OCI-LY7 (cell line): Measurements from ENCODE around the gene SFI1. TPM values are rescaled to one million over a fixed set of nuclear protein-coding genes. Genes with fewer than 3 reads are reported as not detected.

Experiments used
- BruUV-seq: library from RNA; stranded (reverse); fragments of 400-500 nt; replicated peaks from 2 replicates; lab custom pipeline; 2021; lab: Mats Ljungman, UMichigan
- CTCF ChIA-PET: fragments of 300-600 bp; sonication (Branson Sonifier 250); formaldehyde crosslinking; loops from one replicate; lab custom pipeline; 2022; ENCODE audit warnings: antibody characterized with exemption; ENCODE audit not compliant: unreplicated experiment; lab: Charles Lee
- POLR2A ChIA-PET: fragments of 300-600 bp; sonication (Branson Sonifier 250); formaldehyde crosslinking; loops from one replicate; lab custom pipeline; 2022; ENCODE audit warnings: antibody characterized with exemption; lab: Charles Lee
- DNase-seq: peaks from one replicate; pipeline ENCODE4 v3.0.0-alpha.2; 2015; ENCODE audit warnings: low spot score
- H2AFZ ChIP-seq: fragments of 200-600 bp; sonication (generic), shearing (Covaris generic); 2 replicates; pipeline ENCODE4 v1.6.1; 2014; ENCODE audit warnings: mild to moderate bottlenecking, antibody characterized with exemption, low read length, moderate library complexity
- H3K27ac ChIP-seq: fragments of 200-600 bp; sonication (generic); 2 replicates; pipeline ENCODE4 v1.5.1; 2014; ENCODE audit warnings: mixed run types, low read depth, mild to moderate bottlenecking, moderate library complexity, low read length, inconsistent platforms; ENCODE audit not compliant: poor library complexity, severe bottlenecking
- H3K36me3 ChIP-seq: fragments of 200-600 bp; sonication (generic); 2 replicates; pipeline ENCODE4 v1.6.1; 2014; ENCODE audit warnings: mild to moderate bottlenecking, antibody characterized with exemption, low read length, moderate library complexity, mixed read lengths; ENCODE audit not compliant: insufficient read depth
- H3K4me1 ChIP-seq: fragments of 200-600 bp; sonication (generic); 2 replicates; pipeline ENCODE4 v1.5.1; 2014; ENCODE audit warnings: mild to moderate bottlenecking, low read length; ENCODE audit not compliant: insufficient read depth, poor library complexity, severe bottlenecking
- H3K4me2 ChIP-seq: fragments of 200-600 bp; sonication (generic); 2 replicates; pipeline ENCODE4 v1.6.1; 2014; ENCODE audit warnings: mild to moderate bottlenecking, low read length
- H3K4me3 ChIP-seq: fragments of 200-600 bp; sonication (generic); 2 replicates; pipeline ENCODE4 v1.5.1; 2014; ENCODE audit warnings: mild to moderate bottlenecking, low read depth, low read length; ENCODE audit not compliant: poor library complexity, severe bottlenecking
- H3K79me2 ChIP-seq: fragments of 200-600 bp; sonication (generic); 2 replicates; pipeline ENCODE4 v1.6.1; 2016; ENCODE audit warnings: low read depth, mild to moderate bottlenecking, low read length, moderate library complexity, mixed read lengths; ENCODE audit not compliant: insufficient read depth
- H3K9me2 ChIP-seq: fragments of 200-600 bp; sonication (generic); 2 replicates; pipeline ENCODE4 v1.6.1; 2016; ENCODE audit warnings: mild to moderate bottlenecking, low read length, mixed read lengths; ENCODE audit not compliant: insufficient read depth
- H3K9me3 ChIP-seq: fragments of 200-600 bp; sonication (generic); 2 replicates; pipeline ENCODE4 v1.6.1; 2014; ENCODE audit warnings: mild to moderate bottlenecking, mixed run types, low read length, mixed read lengths
- H4K20me1 ChIP-seq: fragments of 200-600 bp; sonication (generic); 2 replicates; pipeline ENCODE4 v1.6.1; 2014; ENCODE audit warnings: mild to moderate bottlenecking, antibody characterized with exemption, low read length, moderate library complexity, mixed read lengths; ENCODE audit not compliant: insufficient read depth
- EZH2phosphoT487 ChIP-seq: fragments of 200-600 bp; sonication (generic); IDR thresholded peaks from 2 replicates; pipeline ENCODE4 v1.6.1; 2018; ENCODE audit warnings: low read depth, borderline replicate concordance, mild to moderate bottlenecking, mixed run types, antibody characterized with exemption, low read length, moderate library complexity, mixed read lengths
- intact Hi-C: fragments of 100-400 bp; cut with micrococcal nuclease; formaldehyde crosslinking; loops from one replicate; pipeline ENCODE4 v1.10.0; 2022; ENCODE audit not compliant: unreplicated experiment
- total RNA-seq, 2 experiments: library from RNA; depleted of rRNA in 1 of 2; stranded (reverse); fragments of >200 nt in 1 of 2; shearing (Covaris generic) in 1 of 2; gene quantifications; 2 replicates each; pipeline ENCODE4 v1.2.3, GENCODE V29; 2014 to 2022
- TF ChIP-seq, protein P1 (sequence below): fragments of 200-600 bp; sonication (generic); conservative IDR thresholded peaks from 2 replicates; pipeline ENCODE4 v1.5.1; 2014; ENCODE audit warnings: mild to moderate bottlenecking, antibody characterized with exemption, low read length, moderate library complexity, mixed read lengths

Gene SFI1
- total RNA-seq, 2 experiments from 2014 or later, result 72.6 to 132 TPM

DNA sequence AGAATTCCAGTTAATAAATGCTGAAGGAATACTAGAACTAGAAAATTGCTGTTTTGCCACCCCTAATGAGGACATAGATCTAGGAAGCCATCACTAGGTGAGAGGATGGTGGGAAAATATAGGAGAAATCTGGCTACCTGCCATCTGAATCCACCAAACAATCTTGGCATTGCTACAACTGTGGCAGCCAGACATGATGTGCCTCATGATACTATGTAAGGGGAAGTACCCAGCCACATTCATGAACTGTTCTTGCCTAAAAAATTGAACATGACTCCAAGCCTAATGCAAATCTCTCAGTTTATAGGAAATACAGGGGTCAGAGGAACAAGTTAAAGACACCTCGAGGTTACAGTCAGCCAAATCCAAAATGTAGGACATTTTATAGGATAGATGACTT is 72.8 kb downstream of the SFI1 start:
- intact Hi-C loops, result no loop called here
- CTCF ChIA-PET, result no interaction called here

DNA sequence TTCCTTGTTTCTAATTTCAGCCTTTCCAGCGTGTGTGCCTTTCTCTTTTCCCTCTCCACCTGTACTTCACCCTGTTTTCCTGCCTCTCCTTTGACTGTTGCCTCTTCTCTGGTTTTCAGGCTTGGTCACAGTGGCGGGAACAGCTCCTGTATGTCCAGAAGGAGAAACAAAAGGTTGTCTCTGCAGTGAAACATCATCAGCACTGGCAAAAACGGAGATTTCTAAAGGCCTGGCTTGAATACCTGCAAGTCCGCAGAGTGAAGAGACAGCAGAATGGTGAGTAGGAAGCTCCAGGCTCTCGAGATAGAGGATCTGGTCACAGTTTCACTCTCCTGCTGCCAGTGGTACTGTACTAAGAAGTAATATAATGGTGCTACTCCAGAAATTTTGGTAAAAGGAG is 76.6 kb downstream of the SFI1 start:
- Histone ChIP-seq H3K9me3 (no peaks in the 10 kb centered on the region), H3K79me2 (no peaks in the 10 kb centered on the region), H3K27ac (no peak overlapping the region), H3K36me3 (peaks cover 64% of the 10 kb centered on the region), H3K4me3 (no peak overlapping the region), H3K4me2 (no peak overlapping the region), H2AFZ (no peak overlapping the region), H4K20me1 (no peaks in the 10 kb centered on the region), H3K4me1 (no peaks in the 10 kb centered on the region), H3K9me2 (no peaks in the 10 kb centered on the region)
- no TSS peak for BruUV-seq
- no peak for DNase-seq
- TF ChIP-seq, protein P1, sequence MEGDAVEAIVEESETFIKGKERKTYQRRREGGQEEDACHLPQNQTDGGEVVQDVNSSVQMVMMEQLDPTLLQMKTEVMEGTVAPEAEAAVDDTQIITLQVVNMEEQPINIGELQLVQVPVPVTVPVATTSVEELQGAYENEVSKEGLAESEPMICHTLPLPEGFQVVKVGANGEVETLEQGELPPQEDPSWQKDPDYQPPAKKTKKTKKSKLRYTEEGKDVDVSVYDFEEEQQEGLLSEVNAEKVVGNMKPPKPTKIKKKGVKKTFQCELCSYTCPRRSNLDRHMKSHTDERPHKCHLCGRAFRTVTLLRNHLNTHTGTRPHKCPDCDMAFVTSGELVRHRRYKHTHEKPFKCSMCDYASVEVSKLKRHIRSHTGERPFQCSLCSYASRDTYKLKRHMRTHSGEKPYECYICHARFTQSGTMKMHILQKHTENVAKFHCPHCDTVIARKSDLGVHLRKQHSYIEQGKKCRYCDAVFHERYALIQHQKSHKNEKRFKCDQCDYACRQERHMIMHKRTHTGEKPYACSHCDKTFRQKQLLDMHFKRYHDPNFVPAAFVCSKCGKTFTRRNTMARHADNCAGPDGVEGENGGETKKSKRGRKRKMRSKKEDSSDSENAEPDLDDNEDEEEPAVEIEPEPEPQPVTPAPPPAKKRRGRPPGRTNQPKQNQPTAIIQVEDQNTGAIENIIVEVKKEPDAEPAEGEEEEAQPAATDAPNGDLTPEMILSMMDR, result no peak
- TF ChIP-seq EZH2phosphoT487, result no peak
- ChIA-PET POLR2A (no interaction called here), CTCF (no interaction called here)
- intact Hi-C loops, result no loop called here

More for the DNA sequence above, 72.8 kb downstream of the SFI1 start:
- H3K9me2 ChIP-seq, result no peaks in the 10 kb centered on the region
- no TSS peak for BruUV-seq
- no peaks in the 10 kb centered on the region for H3K9me3 ChIP-seq
- H3K4me3 ChIP-seq, result no peak overlapping the region
- no peak overlapping the region for H3K27ac ChIP-seq
- TF ChIP-seq, protein P1, result no peak
- TF ChIP-seq EZH2phosphoT487, result no peak
- H4K20me1 ChIP-seq, result no peaks in the 10 kb centered on the region
- no peak overlapping the region for H2AFZ ChIP-seq
- no peak for DNase-seq
- H3K4me1 ChIP-seq, result no peaks in the 10 kb centered on the region
- POLR2A ChIA-PET, result no interaction called here
- H3K79me2 ChIP-seq, result no peaks in the 10 kb centered on the region
- H3K36me3 ChIP-seq, result peaks cover 52% of the 10 kb centered on the region
- H3K4me2 ChIP-seq, result no peak overlapping the region

DNA sequence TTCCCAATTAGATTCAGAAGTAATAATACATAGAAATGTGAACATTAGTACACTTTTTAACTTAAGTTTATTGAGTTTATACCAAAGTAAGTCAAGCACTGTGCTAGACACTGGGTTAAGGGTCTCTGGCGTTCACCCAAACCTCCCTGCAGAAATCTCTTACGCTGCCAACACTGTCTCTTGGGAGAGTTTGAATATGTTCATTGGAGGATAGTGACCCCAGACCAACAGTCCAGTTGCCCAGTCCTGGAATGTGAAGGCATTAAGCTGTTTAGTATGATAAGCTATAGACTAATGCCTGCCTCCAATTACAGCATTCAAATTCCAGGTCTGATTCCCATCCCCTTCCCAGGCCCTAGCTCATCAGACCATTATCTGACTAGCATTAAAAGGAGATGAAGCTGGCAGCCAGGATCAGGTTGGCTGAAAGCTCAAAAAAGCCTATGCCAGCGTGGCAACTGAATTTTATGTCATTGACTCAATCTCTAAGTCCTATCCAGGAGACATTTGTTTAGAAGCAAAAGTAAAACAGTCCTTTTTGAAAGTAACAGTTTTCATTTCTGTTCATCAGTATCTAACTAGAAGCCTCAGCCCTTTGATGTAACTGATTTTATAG is 77.8 kb downstream of the SFI1 start:
- no TSS peak for BruUV-seq
- Histone ChIP-seq H3K4me3 (no peak overlapping the region), H2AFZ (no peak overlapping the region), H3K4me2 (no peak overlapping the region), H3K36me3 (peaks cover 68% of the 10 kb centered on the region), H3K27ac (no peak overlapping the region), H3K79me2 (no peaks in the 10 kb centered on the region), H3K4me1 (no peaks in the 10 kb centered on the region), H4K20me1 (no peaks in the 10 kb centered on the region), H3K9me2 (no peaks in the 10 kb centered on the region), H3K9me3 (no peaks in the 10 kb centered on the region)
- CTCF ChIA-PET, result interaction anchor here (0.6 kb wide), 1 partner anchor 13 kb away, joined by 3 read pairs; no protein-coding TSS in a partner anchor
- intact Hi-C loops, result no loop called here
- no peak for TF ChIP-seq EZH2phosphoT487
- TF ChIP-seq, protein P1, result no peak
- no peak for DNase-seq
- POLR2A ChIA-PET, result no interaction called here
